NB4 (cell line): ENCODE results near the gene KYNU.

Source experiments
- DNase-seq: peaks from one replicate; pipeline ENCODE4 v3.0.0; 2010; ENCODE audit warnings: low read depth
- H3K4me3 ChIP-seq: one replicate; pipeline ENCODE4 v1.5.1; 2011; ENCODE audit warnings: mild to moderate bottlenecking, low read depth, low read length, moderate library complexity
- CTCF ChIP-seq: IDR thresholded peaks from one replicate; pipeline ENCODE4 v1.5.1; 2012; ENCODE audit warnings: low read depth, low read length
- MAX ChIP-seq: IDR thresholded peaks from 2 replicates; pipeline ENCODE4 v1.6.1; 2011; ENCODE audit warnings: low read depth, low read length
- MYC ChIP-seq: IDR thresholded peaks from 2 replicates; pipeline ENCODE4 v1.6.1; 2011; ENCODE audit warnings: low read depth, low read length
- POLR2A ChIP-seq: IDR thresholded peaks from 2 replicates; pipeline ENCODE4 v1.6.1; 2011; ENCODE audit warnings: mild to moderate bottlenecking; ENCODE audit not compliant: insufficient read length; ENCODE audit errors: extremely low read depth

KYNU gene

GRCh38 chr2:142873831-142874287, 3.6 kb upstream of the KYNU start:
- no peak for DNase-seq
- no peak overlapping the region for H3K4me3 ChIP-seq
- no peak for TF ChIP-seq CTCF
- no peak for TF ChIP-seq MAX
- TF ChIP-seq POLR2A = no peak
- no peak for TF ChIP-seq MYC

GRCh38 chr2:142874293-142874814, 3.1 kb upstream of the KYNU start:
- TF ChIP-seq POLR2A (no peak), MYC (peak; percentile 17; the same call in 1 of the 2 replicates), CTCF (no peak), MAX (peak; percentile 32; the same call in 1 of the 2 replicates)
- H3K4me3 ChIP-seq = no peak overlapping the region
- DNase-seq = peak; percentile 91

GRCh38 chr2:142875010-142875409, 2.5 kb upstream of the KYNU start:
- no peak for TF ChIP-seq MAX
- no peak for TF ChIP-seq POLR2A
- no peak for TF ChIP-seq MYC
- TF ChIP-seq CTCF = no peak
- DNase-seq = no peak
- no peak overlapping the region for H3K4me3 ChIP-seq

GRCh38 chr2:142875652-142876051, 1.8 kb upstream of the KYNU start:
- TF ChIP-seq MYC = no peak
- no peak for TF ChIP-seq POLR2A
- TF ChIP-seq MAX = no peak
- no peak for TF ChIP-seq CTCF
- DNase-seq = no peak
- H3K4me3 ChIP-seq = no peak overlapping the region

- H3K4me3 ChIP-seq = no peak overlapping the region
- TF ChIP-seq POLR2A (no peak), MAX (no peak), MYC (no peak), CTCF (no peak)
- no peak for DNase-seq
Observed at GRCh38 chr2:142876423-142876822, 1.0 kb upstream of the KYNU start.
